Keratinocyte (primary cell): ENCODE data around the gene GRM7.

Experiments
- EZH2 ChIP-seq: IDR thresholded peaks from one replicate; pipeline ENCODE4 v1.6.1; 2012; ENCODE audit warnings: inconsistent platforms, mild to moderate bottlenecking, low read length, moderate library complexity
- TF ChIP-seq, protein P1 (sequence below), 3 experiments: IDR thresholded peaks in 1 of 3; conservative IDR thresholded peaks in 1 of 3; optimal IDR thresholded peaks in 1 of 3; 2 replicates in 2 of 3; 3 replicates in 1 of 3; pipeline versions ENCODE3 to v1.5.1; 2011; ENCODE audit warnings: low read length in 3 of 3, mild to moderate bottlenecking in 3 of 3, moderate library complexity in 2 of 3, control low read depth in 1 of 3, inconsistent platforms in 1 of 3; ENCODE audit not compliant: insufficient read depth in 2 of 3; ENCODE audit errors: extremely low read depth in 1 of 3

GRCh38 chr3:7581831-7582230 is 720.9 kb downstream of the GRM7 start:
- TF ChIP-seq, protein P1, sequence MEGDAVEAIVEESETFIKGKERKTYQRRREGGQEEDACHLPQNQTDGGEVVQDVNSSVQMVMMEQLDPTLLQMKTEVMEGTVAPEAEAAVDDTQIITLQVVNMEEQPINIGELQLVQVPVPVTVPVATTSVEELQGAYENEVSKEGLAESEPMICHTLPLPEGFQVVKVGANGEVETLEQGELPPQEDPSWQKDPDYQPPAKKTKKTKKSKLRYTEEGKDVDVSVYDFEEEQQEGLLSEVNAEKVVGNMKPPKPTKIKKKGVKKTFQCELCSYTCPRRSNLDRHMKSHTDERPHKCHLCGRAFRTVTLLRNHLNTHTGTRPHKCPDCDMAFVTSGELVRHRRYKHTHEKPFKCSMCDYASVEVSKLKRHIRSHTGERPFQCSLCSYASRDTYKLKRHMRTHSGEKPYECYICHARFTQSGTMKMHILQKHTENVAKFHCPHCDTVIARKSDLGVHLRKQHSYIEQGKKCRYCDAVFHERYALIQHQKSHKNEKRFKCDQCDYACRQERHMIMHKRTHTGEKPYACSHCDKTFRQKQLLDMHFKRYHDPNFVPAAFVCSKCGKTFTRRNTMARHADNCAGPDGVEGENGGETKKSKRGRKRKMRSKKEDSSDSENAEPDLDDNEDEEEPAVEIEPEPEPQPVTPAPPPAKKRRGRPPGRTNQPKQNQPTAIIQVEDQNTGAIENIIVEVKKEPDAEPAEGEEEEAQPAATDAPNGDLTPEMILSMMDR (optimal IDR thresholded peaks at IDR 0.05 in 1 of 3, IDR thresholded peaks at IDR 0.05 in 1 of 3, conservative IDR thresholded peaks at IDR 0.05 in 1 of 3; ENCODE audit: extremely low read depth in 1 of 3, insufficient read depth in 2 of 3, low read length in 3 of 3) = no peak
- TF ChIP-seq EZH2 = no peak
